Measurements from ENCODE around the gene PLEKHA7.

The PLEKHA7 gene

DNA sequence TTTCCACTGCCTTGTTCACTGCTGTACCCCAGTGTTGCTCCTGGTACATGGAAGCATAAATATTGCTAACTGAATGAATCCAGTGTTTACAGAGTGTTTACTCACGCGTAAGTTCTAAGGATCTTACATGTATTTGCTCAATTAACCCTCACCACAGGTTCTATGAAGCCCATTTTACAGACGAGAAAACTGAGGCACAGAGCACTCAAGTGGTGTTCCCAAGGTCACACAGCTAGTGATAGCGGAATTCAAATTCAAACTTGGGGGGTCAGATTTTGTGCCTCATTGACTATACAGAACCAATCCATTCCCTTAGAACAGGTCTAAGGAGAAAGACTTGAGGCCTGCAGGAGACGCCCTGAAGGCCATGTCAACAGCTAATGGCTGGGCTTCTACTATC is 72.3 kb downstream of the PLEKHA7 start:
- TF ChIP-seq, protein P1, sequence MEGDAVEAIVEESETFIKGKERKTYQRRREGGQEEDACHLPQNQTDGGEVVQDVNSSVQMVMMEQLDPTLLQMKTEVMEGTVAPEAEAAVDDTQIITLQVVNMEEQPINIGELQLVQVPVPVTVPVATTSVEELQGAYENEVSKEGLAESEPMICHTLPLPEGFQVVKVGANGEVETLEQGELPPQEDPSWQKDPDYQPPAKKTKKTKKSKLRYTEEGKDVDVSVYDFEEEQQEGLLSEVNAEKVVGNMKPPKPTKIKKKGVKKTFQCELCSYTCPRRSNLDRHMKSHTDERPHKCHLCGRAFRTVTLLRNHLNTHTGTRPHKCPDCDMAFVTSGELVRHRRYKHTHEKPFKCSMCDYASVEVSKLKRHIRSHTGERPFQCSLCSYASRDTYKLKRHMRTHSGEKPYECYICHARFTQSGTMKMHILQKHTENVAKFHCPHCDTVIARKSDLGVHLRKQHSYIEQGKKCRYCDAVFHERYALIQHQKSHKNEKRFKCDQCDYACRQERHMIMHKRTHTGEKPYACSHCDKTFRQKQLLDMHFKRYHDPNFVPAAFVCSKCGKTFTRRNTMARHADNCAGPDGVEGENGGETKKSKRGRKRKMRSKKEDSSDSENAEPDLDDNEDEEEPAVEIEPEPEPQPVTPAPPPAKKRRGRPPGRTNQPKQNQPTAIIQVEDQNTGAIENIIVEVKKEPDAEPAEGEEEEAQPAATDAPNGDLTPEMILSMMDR (IDR thresholded peaks at IDR 0.05; ENCODE audit: low read depth, low read length, poor library complexity, severe bottlenecking), result no peak
- TF ChIP-seq EZH2phosphoT487 (IDR thresholded peaks at IDR 0.05; ENCODE audit: borderline replicate concordance, low read length), result no peak
- H3F3A ChIP-seq (ENCODE audit: control insufficient read depth, insufficient read depth), result no peaks in the 10 kb centered on the region
- no peak overlapping the region for H3K4me2 ChIP-seq (ENCODE audit: low read length)

DNA sequence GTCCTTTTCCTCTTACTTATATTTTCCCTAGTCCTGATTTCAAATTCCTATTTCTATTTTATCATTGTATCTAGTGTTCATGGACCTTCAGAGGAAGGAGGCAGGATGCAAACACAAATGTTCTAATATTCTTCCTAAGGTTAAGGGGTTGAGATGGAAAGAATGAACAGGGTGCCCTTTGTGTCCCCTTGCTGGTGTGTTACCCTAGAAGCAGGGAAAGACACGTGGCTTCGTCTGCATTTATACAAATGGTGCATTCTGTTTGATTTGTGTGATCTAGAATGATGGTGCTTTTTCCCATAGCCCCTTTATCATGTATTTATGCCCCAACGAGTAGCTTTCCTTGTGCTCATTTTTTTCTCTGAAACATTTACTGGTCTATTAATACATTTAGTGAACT is 76.2 kb downstream of the PLEKHA7 start:
- H3K4me3 ChIP-seq (ENCODE audit: low read length), result no peak overlapping the region
- H3K4me2 ChIP-seq (ENCODE audit: low read length), result no peak overlapping the region
- H3K9me3 ChIP-seq (ENCODE audit: control insufficient read depth, insufficient read depth, low read length), result no peaks in the 10 kb centered on the region
- no peaks in the 10 kb centered on the region for H3K36me3 ChIP-seq (ENCODE audit: control insufficient read depth, low read length)
- no peak overlapping the region for H3K27ac ChIP-seq (ENCODE audit: low read depth, low read length)
- peaks cover 20% of the 10 kb centered on the region for H3K27me3 ChIP-seq (ENCODE audit: control insufficient read depth, low read length)
- no peaks in the 10 kb centered on the region for H3K79me2 ChIP-seq (ENCODE audit: control insufficient read depth, low read length)
- no peak for TF ChIP-seq EZH2phosphoT487 (IDR thresholded peaks at IDR 0.05; ENCODE audit: borderline replicate concordance, low read length)
- TF ChIP-seq, protein P1 (IDR thresholded peaks at IDR 0.05; ENCODE audit: low read depth, low read length, poor library complexity, severe bottlenecking), result no peak
- no peaks in the 10 kb centered on the region for H4K20me1 ChIP-seq (ENCODE audit: control insufficient read depth, insufficient read depth, low read depth, low read length)
- H3F3A ChIP-seq (ENCODE audit: control insufficient read depth, insufficient read depth), result no peaks in the 10 kb centered on the region
- H3K4me1 ChIP-seq (ENCODE audit: control insufficient read depth, low read length), result no peaks in the 10 kb centered on the region
- H3K9me2 ChIP-seq (replicated peaks; ENCODE audit: control insufficient read depth, low read length), result no peaks in the 10 kb centered on the region

More for the DNA sequence above, 72.3 kb downstream of the PLEKHA7 start:
- H3K27me3 ChIP-seq (ENCODE audit: control insufficient read depth, low read length), result peaks cover 13% of the 10 kb centered on the region
- H3K27ac ChIP-seq (ENCODE audit: low read depth, low read length), result no peak overlapping the region
- no peaks in the 10 kb centered on the region for H3K79me2 ChIP-seq (ENCODE audit: control insufficient read depth, low read length)
- no peaks in the 10 kb centered on the region for H3K36me3 ChIP-seq (ENCODE audit: control insufficient read depth, low read length)
- no peak overlapping the region for H3K4me3 ChIP-seq (ENCODE audit: low read length)
- no peaks in the 10 kb centered on the region for H3K9me3 ChIP-seq (ENCODE audit: control insufficient read depth, insufficient read depth, low read length)
- H3K4me1 ChIP-seq (ENCODE audit: control insufficient read depth, low read length), result peaks cover 8% of the 10 kb centered on the region
- no peaks in the 10 kb centered on the region for H3K9me2 ChIP-seq (replicated peaks; ENCODE audit: control insufficient read depth, low read length)
- no peaks in the 10 kb centered on the region for H4K20me1 ChIP-seq (ENCODE audit: control insufficient read depth, insufficient read depth, low read depth, low read length)

DNA sequence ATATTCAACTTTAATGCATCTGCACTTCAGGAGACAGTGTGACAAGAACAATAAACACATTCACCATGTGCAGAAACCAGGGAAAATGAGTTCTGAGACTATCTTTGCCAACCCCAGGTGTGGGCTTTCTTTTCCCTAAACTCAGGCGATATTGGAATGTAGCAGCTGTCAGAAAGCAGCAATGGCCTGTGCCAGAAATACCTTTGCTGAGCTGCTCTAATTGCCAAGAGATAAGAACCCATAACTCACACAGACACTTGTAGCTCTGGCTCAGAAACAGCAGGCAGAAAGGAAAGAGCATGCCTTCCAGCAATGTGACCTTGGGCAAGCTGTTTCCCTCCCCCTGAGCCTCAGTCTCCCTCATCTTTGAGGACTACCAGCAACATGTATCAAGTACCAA is 77.6 kb downstream of the PLEKHA7 start:
- Histone ChIP-seq H3K36me3 (ENCODE audit: control insufficient read depth, low read length) (no peaks in the 10 kb centered on the region), H3K27me3 (ENCODE audit: control insufficient read depth, low read length) (peaks cover 24% of the 10 kb centered on the region), H3K9me2 (replicated peaks; ENCODE audit: control insufficient read depth, low read length) (no peaks in the 10 kb centered on the region), H3K9me3 (ENCODE audit: control insufficient read depth, insufficient read depth, low read length) (no peaks in the 10 kb centered on the region), H3K27ac (ENCODE audit: low read depth, low read length) (no peak overlapping the region), H3F3A (ENCODE audit: control insufficient read depth, insufficient read depth) (no peaks in the 10 kb centered on the region), H3K4me1 (ENCODE audit: control insufficient read depth, low read length) (no peaks in the 10 kb centered on the region), H3K4me3 (ENCODE audit: low read length) (no peak overlapping the region), H3K4me2 (ENCODE audit: low read length) (no peak overlapping the region), H3K79me2 (ENCODE audit: control insufficient read depth, low read length) (no peaks in the 10 kb centered on the region), H4K20me1 (ENCODE audit: control insufficient read depth, insufficient read depth, low read depth, low read length) (no peaks in the 10 kb centered on the region)
- TF ChIP-seq EZH2phosphoT487 (IDR thresholded peaks at IDR 0.05; ENCODE audit: borderline replicate concordance, low read length), result no peak
- TF ChIP-seq, protein P1 (IDR thresholded peaks at IDR 0.05; ENCODE audit: low read depth, low read length, poor library complexity, severe bottlenecking), result no peak

Measured in DOHH2 (cell line).